GM23338 (cell line): ENCODE results near the gene RPL41. TPM values are rescaled to one million over a fixed set of nuclear protein-coding genes. Genes with fewer than 3 reads are reported as not detected.

Source experiments
- ATAC-seq: fragments of 200-7000 bp; cut with Tn5 transposase; 3 replicates; pipeline ENCODE4 v1.9.1; 2020
- DNase-seq: peaks from one replicate; pipeline ENCODE4 v3.0.0-alpha.2; 2015; ENCODE audit warnings: low spot score
- H2AFZ ChIP-seq: fragments of 200-600 bp; sonication (generic); 2 replicates; pipeline ENCODE4 v1.8.0; 2016; ENCODE audit warnings: antibody characterized with exemption, mild to moderate bottlenecking, moderate library complexity
- H3F3A ChIP-seq: fragments of 200-600 bp; sonication (generic); replicated peaks from 2 replicates; pipeline ENCODE4 v1.8.0; 2017; ENCODE audit warnings: antibody characterized with exemption, mixed run types, low read depth
- H3K27ac ChIP-seq: fragments of 200-600 bp; sonication (generic); 2 replicates; pipeline ENCODE4 v1.6.1; 2016; ENCODE audit warnings: low read depth
- H3K27me3 ChIP-seq: fragments of 200-600 bp; sonication (generic); 2 replicates; pipeline ENCODE4 v1.8.0; 2016; ENCODE audit warnings: mild to moderate bottlenecking, mixed run types, moderate library complexity; ENCODE audit not compliant: insufficient read depth
- H3K36me3 ChIP-seq: fragments of 200-600 bp; sonication (generic); 2 replicates; pipeline ENCODE4 v1.8.0; 2016; ENCODE audit warnings: mild to moderate bottlenecking; ENCODE audit not compliant: insufficient read depth
- H3K4me1 ChIP-seq: fragments of 200-600 bp; sonication (generic); 2 replicates; pipeline ENCODE4 v1.8.0; 2016; ENCODE audit warnings: mild to moderate bottlenecking, moderate library complexity; ENCODE audit not compliant: insufficient read depth
- H3K4me2 ChIP-seq: fragments of 200-600 bp; sonication (generic); 2 replicates; pipeline ENCODE4 v1.7.1; 2017; ENCODE audit warnings: mixed run types
- H3K4me3 ChIP-seq: fragments of 200-600 bp; sonication (generic); 2 replicates; pipeline ENCODE4 v1.6.1; 2016; ENCODE audit warnings: mixed run types
- H3K79me2 ChIP-seq: fragments of 200-600 bp; sonication (generic); replicated peaks from 2 replicates; pipeline ENCODE4 v1.8.0; 2017; ENCODE audit warnings: mild to moderate bottlenecking; ENCODE audit not compliant: insufficient read depth
- H3K9me2 ChIP-seq: fragments of 200-600 bp; sonication (generic); 2 replicates; pipeline ENCODE4 v1.8.0; 2017; ENCODE audit not compliant: insufficient read depth
- H4K20me1 ChIP-seq: fragments of 200-600 bp; sonication (generic); replicated peaks from 2 replicates; pipeline ENCODE4 v1.8.0; 2017; ENCODE audit warnings: mild to moderate bottlenecking; ENCODE audit not compliant: insufficient read depth
- H3K27ac Mint-ChIP-seq: 2 replicates; pipeline ENCODE4 v1.8.0; 2020; ENCODE audit warnings: inconsistent platforms, mild to moderate bottlenecking, moderate library complexity, mixed read lengths
- H3K27me3 Mint-ChIP-seq: 3 replicates; pipeline ENCODE4 v1.8.0; 2022; ENCODE audit warnings: low read depth, mild to moderate bottlenecking, moderate library complexity, mixed read lengths, inconsistent platforms; ENCODE audit not compliant: insufficient read depth, poor library complexity
- H3K36me3 Mint-ChIP-seq: 3 replicates; pipeline ENCODE4 v1.8.0; 2021; ENCODE audit warnings: low read depth, mild to moderate bottlenecking, inconsistent platforms, moderate library complexity, mixed read lengths
- H3K4me1 Mint-ChIP-seq: 3 replicates; pipeline ENCODE4 v1.8.0; 2020; ENCODE audit warnings: mild to moderate bottlenecking, inconsistent platforms, mixed read lengths
- H3K4me3 Mint-ChIP-seq: 3 replicates; pipeline ENCODE4 v1.8.0; 2021; ENCODE audit warnings: moderate library complexity, mild to moderate bottlenecking, inconsistent platforms, mixed read lengths
- H3K9me3 Mint-ChIP-seq: 3 replicates; pipeline ENCODE4 v1.8.0; 2020; ENCODE audit warnings: moderate library complexity, mild to moderate bottlenecking, inconsistent platforms, mixed read lengths
- CREB1 ChIP-seq: fragments of 250-450 bp; sonication (Bioruptor Pico); IDR thresholded peaks from 2 replicates; pipeline ENCODE4 v1.5.0; 2020; ENCODE audit warnings: low read depth, mild to moderate bottlenecking, moderate library complexity
- POLR2AphosphoS5 ChIP-seq: IDR thresholded peaks from 2 replicates; pipeline ENCODE4 v1.6.1; 2016; ENCODE audit warnings: antibody characterized with exemption, low read depth
- STAT1 ChIP-seq: IDR thresholded peaks from one replicate; pipeline ENCODE4 v1.6.1; 2016; ENCODE audit warnings: antibody characterized with exemption; ENCODE audit not compliant: unreplicated experiment
- ZNF331 ChIP-seq: fragments of 250-450 bp; sonication (Bioruptor Pico); IDR thresholded peaks from 2 replicates; pipeline ENCODE4 v1.5.0; 2020; ENCODE audit warnings: low read depth, mild to moderate bottlenecking, moderate library complexity
- polyA plus RNA-seq: library from polyadenylated mRNA; unstranded; fragments of >200 nt; fragmentation: Nextera tagmentation; extraction: Ambion mirVana; gene quantifications from 2 replicates; pipeline ENCODE4 v1.2.1, GENCODE V29; 2016
- total RNA-seq: library from RNA; depleted of rRNA; stranded (reverse); fragments of >200 nt; shearing (Covaris generic); gene quantifications from 2 replicates; pipeline ENCODE4 v1.2.3, GENCODE V29; 2014
- TF ChIP-seq, protein P1 (sequence below), 2 experiments: fragments of 200-600 bp in 1 of 2; sonication (generic) in 1 of 2; conservative IDR thresholded peaks; 2 replicates each; pipeline versions ENCODE4 v1.5.1 to v1.6.1; 2016 to 2017; ENCODE audit warnings: antibody characterized with exemption in 2 of 2, low read depth in 2 of 2, mild to moderate bottlenecking in 2 of 2, moderate library complexity in 1 of 2
- TF ChIP-seq, protein P2 (sequence below): fragments of 250-450 bp; sonication (Bioruptor Pico); IDR thresholded peaks from 2 replicates; pipeline ENCODE4 v1.5.0; 2020; ENCODE audit warnings: mild to moderate bottlenecking, moderate library complexity

RPL41 gene
- total and polyA plus RNA-seq, 2 experiments from 2014 or later = 2,039 to 3,875 TPM

DNA sequence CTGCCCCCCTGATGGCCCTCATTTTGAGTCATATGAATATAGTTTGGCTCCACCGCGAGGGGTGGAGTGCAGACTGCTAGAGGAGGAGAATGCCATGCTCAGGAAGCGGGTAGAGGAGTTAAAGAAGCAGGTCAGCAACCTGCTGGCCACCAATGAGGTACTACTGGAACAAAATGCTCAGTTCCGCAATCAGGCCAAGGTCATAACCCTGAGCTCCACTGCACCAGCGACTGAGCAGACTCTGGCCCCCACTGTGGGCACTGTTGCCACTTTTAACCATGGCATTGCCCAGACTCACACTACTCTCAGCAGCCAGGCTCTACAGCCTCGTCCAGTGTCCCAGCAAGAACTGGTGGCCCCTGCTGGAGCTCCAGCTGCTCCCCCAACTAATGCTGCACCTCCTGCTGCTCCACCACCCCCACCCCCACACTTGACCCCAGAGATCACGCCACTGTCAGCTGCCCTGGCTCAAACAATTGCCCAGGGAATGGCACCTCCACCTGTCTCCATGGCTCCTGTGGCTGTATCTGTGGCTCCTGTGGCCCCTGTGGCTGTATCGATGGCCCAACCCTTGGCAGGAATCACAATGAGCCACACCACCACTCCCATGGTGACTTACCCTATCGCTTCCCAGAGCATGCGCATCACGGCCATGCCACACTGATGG lies 4.9 kb downstream of the RPL41 start (continued):
- TF ChIP-seq, protein P1, sequence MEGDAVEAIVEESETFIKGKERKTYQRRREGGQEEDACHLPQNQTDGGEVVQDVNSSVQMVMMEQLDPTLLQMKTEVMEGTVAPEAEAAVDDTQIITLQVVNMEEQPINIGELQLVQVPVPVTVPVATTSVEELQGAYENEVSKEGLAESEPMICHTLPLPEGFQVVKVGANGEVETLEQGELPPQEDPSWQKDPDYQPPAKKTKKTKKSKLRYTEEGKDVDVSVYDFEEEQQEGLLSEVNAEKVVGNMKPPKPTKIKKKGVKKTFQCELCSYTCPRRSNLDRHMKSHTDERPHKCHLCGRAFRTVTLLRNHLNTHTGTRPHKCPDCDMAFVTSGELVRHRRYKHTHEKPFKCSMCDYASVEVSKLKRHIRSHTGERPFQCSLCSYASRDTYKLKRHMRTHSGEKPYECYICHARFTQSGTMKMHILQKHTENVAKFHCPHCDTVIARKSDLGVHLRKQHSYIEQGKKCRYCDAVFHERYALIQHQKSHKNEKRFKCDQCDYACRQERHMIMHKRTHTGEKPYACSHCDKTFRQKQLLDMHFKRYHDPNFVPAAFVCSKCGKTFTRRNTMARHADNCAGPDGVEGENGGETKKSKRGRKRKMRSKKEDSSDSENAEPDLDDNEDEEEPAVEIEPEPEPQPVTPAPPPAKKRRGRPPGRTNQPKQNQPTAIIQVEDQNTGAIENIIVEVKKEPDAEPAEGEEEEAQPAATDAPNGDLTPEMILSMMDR (conservative IDR thresholded peaks at IDR 0.05; ENCODE audit: low read depth in 2 of 2) = no peak
- TF ChIP-seq, protein P2, sequence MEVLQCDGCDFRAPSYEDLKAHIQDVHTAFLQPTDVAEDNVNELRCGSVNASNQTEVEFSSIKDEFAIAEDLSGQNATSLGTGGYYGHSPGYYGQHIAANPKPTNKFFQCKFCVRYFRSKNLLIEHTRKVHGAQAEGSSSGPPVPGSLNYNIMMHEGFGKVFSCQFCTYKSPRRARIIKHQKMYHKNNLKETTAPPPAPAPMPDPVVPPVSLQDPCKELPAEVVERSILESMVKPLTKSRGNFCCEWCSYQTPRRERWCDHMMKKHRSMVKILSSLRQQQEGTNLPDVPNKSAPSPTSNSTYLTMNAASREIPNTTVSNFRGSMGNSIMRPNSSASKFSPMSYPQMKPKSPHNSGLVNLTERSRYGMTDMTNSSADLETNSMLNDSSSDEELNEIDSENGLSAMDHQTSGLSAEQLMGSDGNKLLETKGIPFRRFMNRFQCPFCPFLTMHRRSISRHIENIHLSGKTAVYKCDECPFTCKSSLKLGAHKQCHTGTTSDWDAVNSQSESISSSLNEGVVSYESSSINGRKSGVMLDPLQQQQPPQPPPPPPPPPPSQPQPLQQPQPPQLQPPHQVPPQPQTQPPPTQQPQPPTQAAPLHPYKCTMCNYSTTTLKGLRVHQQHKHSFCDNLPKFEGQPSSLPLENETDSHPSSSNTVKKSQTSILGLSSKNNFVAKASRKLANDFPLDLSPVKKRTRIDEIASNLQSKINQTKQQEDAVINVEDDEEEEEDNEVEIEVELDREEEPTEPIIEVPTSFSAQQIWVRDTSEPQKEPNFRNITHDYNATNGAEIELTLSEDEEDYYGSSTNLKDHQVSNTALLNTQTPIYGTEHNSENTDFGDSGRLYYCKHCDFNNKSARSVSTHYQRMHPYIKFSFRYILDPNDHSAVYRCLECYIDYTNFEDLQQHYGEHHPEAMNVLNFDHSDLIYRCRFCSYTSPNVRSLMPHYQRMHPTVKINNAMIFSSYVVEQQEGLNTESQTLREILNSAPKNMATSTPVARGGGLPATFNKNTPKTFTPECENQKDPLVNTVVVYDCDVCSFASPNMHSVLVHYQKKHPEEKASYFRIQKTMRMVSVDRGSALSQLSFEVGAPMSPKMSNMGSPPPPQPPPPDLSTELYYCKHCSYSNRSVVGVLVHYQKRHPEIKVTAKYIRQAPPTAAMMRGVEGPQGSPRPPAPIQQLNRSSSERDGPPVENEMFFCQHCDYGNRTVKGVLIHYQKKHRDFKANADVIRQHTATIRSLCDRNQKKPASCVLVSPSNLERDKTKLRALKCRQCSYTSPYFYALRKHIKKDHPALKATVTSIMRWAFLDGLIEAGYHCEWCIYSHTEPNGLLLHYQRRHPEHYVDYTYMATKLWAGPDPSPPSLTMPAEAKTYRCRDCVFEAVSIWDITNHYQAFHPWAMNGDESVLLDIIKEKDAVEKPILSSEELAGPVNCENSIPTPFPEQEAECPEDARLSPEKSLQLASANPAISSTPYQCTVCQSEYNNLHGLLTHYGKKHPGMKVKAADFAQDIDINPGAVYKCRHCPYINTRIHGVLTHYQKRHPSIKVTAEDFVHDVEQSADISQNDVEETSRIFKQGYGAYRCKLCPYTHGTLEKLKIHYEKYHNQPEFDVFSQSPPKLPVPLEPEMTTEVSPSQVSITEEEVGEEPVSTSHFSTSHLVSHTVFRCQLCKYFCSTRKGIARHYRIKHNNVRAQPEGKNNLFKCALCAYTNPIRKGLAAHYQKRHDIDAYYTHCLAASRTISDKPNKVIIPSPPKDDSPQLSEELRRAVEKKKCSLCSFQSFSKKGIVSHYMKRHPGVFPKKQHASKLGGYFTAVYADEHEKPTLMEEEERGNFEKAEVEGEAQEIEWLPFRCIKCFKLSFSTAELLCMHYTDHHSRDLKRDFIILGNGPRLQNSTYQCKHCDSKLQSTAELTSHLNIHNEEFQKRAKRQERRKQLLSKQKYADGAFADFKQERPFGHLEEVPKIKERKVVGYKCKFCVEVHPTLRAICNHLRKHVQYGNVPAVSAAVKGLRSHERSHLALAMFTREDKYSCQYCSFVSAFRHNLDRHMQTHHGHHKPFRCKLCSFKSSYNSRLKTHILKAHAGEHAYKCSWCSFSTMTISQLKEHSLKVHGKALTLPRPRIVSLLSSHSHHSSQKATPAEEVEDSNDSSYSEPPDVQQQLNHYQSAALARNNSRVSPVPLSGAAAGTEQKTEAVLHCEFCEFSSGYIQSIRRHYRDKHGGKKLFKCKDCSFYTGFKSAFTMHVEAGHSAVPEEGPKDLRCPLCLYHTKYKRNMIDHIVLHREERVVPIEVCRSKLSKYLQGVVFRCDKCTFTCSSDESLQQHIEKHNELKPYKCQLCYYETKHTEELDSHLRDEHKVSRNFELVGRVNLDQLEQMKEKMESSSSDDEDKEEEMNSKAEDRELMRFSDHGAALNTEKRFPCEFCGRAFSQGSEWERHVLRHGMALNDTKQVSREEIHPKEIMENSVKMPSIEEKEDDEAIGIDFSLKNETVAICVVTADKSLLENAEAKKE = no peak
- no peak for TF ChIP-seq STAT1

DNA sequence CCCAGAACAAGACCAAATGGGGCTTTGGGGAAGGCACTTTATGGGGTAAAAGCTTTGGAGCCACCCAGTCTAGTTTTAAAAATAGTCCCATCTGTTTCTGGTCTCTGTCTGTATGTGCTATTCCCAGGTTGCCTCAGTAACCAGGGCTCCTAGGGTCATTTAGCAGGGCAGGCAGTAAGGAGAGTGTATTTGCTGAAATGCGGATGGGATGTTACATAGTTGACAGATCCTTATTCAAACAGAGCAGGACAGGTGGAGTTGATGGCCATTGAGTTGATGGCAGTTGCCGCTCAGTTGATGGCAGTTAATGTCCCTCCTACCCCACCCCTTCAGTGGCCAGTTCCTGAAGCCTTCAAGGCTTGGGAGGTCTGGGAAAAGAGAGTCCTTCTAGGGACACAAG lies 6.2 kb downstream of the RPL41 start:
- no peak overlapping the region for H3K4me2 ChIP-seq
- peaks cover 5% of the 10 kb centered on the region; the same call in 2 of the 3 replicates for H3K9me3 Mint-ChIP-seq
- H3K36me3 ChIP-seq = no peaks in the 10 kb centered on the region; the same call in 1 of the 2 replicates
- H4K20me1 ChIP-seq = no peaks in the 10 kb centered on the region
- no peak overlapping the region for H2AFZ ChIP-seq
- ATAC-seq (no peak), DNase-seq (no peak)
- H3K27ac ChIP-seq = no peak overlapping the region
- H3K4me3 ChIP-seq = no peak overlapping the region
- peaks cover under 1% of the 10 kb centered on the region; the same call in 1 of the 2 replicates for H3K79me2 ChIP-seq
- H3K4me1 ChIP-seq = peaks cover 21% of the 10 kb centered on the region
- H3K4me3 Mint-ChIP-seq = no peak overlapping the region; the same call in 2 of the 3 replicates
- H3K9me2 ChIP-seq = no peaks in the 10 kb centered on the region
- H3F3A ChIP-seq = peaks cover 12% of the 10 kb centered on the region
- H3K27me3 Mint-ChIP-seq = peaks cover 12% of the 10 kb centered on the region
- H3K27me3 ChIP-seq = no peaks in the 10 kb centered on the region
- peaks cover 20% of the 10 kb centered on the region for H3K36me3 Mint-ChIP-seq
- H3K27ac Mint-ChIP-seq = no peak overlapping the region
- H3K4me1 Mint-ChIP-seq = peaks cover 34% of the 10 kb centered on the region
- TF ChIP-seq, protein P2 = no peak
- no peak for TF ChIP-seq ZNF331
- no peak for TF ChIP-seq POLR2AphosphoS5
- TF ChIP-seq CREB1 (CRISPR knock-in tag) = no peak
